K562 (cell line): ENCODE measurements around the gene NOP10. TPM values are rescaled to one million over a fixed set of nuclear protein-coding genes. Genes with fewer than 3 reads are reported as not detected.

Experiments used
- BDP1 ChIP-seq: IDR thresholded peaks from 3 replicates; pipeline ENCODE4 v1.6.1; 2011; ENCODE audit not compliant: insufficient read length, insufficient read depth
- E4F1 ChIP-seq: fragments of 250-450 bp; sonication (Bioruptor Pico); IDR thresholded peaks from 2 replicates; pipeline ENCODE4 v1.5.0; 2021; ENCODE audit warnings: mild to moderate bottlenecking, borderline replicate concordance
- ID3 ChIP-seq, 2 experiments: fragments of 250-450 bp in 1 of 2; fragments of 450-650 bp in 1 of 2; sonication (Bioruptor Pico) in 1 of 2; IDR thresholded peaks; 2 replicates each; pipeline versions ENCODE4 v1.6.1 to v1.8.0; 2016 to 2021; ENCODE audit warnings: mild to moderate bottlenecking in 2 of 2, moderate library complexity in 2 of 2, missing compliant biosample characterization in 1 of 2, missing genetic modification characterization in 1 of 2
- KDM4B ChIP-seq, 2 experiments: fragments of 450-650 bp in 1 of 2; sonication (generic) in 1 of 2; IDR thresholded peaks; 2 replicates each; pipeline ENCODE4 v1.6.1; 2016 to 2017; ENCODE audit warnings: borderline replicate concordance in 2 of 2, antibody characterized with exemption in 1 of 2, low read depth in 1 of 2, mild to moderate bottlenecking in 1 of 2
- L3MBTL2 ChIP-seq: fragments of 450-650 bp; IDR thresholded peaks from 2 replicates; pipeline ENCODE4 v1.6.1; 2016; ENCODE audit warnings: mild to moderate bottlenecking, moderate library complexity
- NR4A1 ChIP-seq, 2 experiments: fragments of 250-450 bp in 1 of 2; fragments of 450-650 bp in 1 of 2; sonication (Bioruptor Pico) in 1 of 2; IDR thresholded peaks; 2 replicates each; pipeline versions ENCODE4 v1.4.0 to v1.6.1; 2016 to 2020; ENCODE audit warnings: mild to moderate bottlenecking in 2 of 2, missing compliant biosample characterization in 1 of 2, missing genetic modification characterization in 1 of 2, moderate library complexity in 1 of 2
- PHB ChIP-seq: fragments of 250-450 bp; sonication (Bioruptor Pico); IDR thresholded peaks from 2 replicates; pipeline ENCODE4 v1.5.0; 2021
- PHF20 ChIP-seq: fragments of 450-650 bp; IDR thresholded peaks from 2 replicates; pipeline ENCODE4 v1.6.1; 2018; ENCODE audit not compliant: partially characterized antibody
- SMAD4 ChIP-seq: fragments of 250-450 bp; sonication (Bioruptor Pico); conservative IDR thresholded peaks from 2 replicates; pipeline ENCODE4 v1.8.0; 2021; ENCODE audit warnings: inconsistent platforms, mild to moderate bottlenecking, moderate library complexity
- SRSF9 ChIP-seq: fragments of 200-400 bp; formaldehyde crosslinking; IDR thresholded peaks from 2 replicates; pipeline ENCODE4 v1.6.1; 2017; ENCODE audit warnings: low read depth, low read length, borderline replicate concordance
- TBP ChIP-seq: optimal IDR thresholded peaks from 2 replicates; pipeline ENCODE3; 2011; ENCODE audit warnings: low read depth, low read length, improper control_type of control experiment
- TFE3 ChIP-seq: fragments of 450-650 bp; formaldehyde crosslinking; IDR thresholded peaks from 2 replicates; pipeline ENCODE4 v1.4.0; 2020; ENCODE audit warnings: mild to moderate bottlenecking, mixed read lengths
- ZBTB2 ChIP-seq: fragments of 450-650 bp; IDR thresholded peaks from 2 replicates; pipeline ENCODE4 v1.6.1; 2016; ENCODE audit warnings: antibody characterized with exemption
- ZNF518B ChIP-seq: fragments of 250-450 bp; sonication (Bioruptor Pico); IDR thresholded peaks from 2 replicates; pipeline ENCODE4 v1.5.0; 2021; ENCODE audit warnings: mild to moderate bottlenecking, moderate library complexity
- polyA plus RNA-seq, 8 experiments: library from polyadenylated mRNA; depleted of rRNA in 4 of 8; stranded (reverse) in 5 of 8; unstranded in 3 of 8; fragments of >200 nt; fragmentation: Nextera tagmentation in 2 of 8; fragmentation: Illumina TruSeq in 1 of 8; extraction: Ambion mirVana in 2 of 8; extraction: Trizol in 1 of 8; gene quantifications; 2 replicates each; pipeline versions ENCODE4 v1.2.1 to v1.2.3, GENCODE V29; 2011 to 2014; ENCODE audit warnings: inconsistent platforms in 1 of 8, missing spikeins in 1 of 8
- total RNA-seq, 7 experiments: library from RNA; depleted of rRNA in 6 of 7; stranded (reverse); fragments of >200 nt in 6 of 7; fragmentation: Illumina TruSeq in 2 of 7; extraction: Trizol in 2 of 7; gene quantifications; 2 replicates each; pipeline versions ENCODE4 v1.2.1 to v1.2.3, GENCODE V29; 2011 to 2021; ENCODE audit warnings: low replicate concordance in 1 of 7

Gene NOP10
- total and polyA plus RNA-seq, 9 of the 15 experiments (the other 6 are each of a cell fraction or from before 2014, with no cell fraction given) = 250 to 1,663 (median 449) TPM

- no peak for TF ChIP-seq TBP
- TF ChIP-seq TFE3 (CRISPR knock-in tag) = no peak
- no peak for TF ChIP-seq PHF20
- no peak for TF ChIP-seq SRSF9
- TF ChIP-seq KDM4B (IDR thresholded peaks at IDR 0.05; ENCODE audit: borderline replicate concordance in 2 of 2, low read depth in 1 of 2) = no peak
- no peak for TF ChIP-seq ZBTB2
- no peak for TF ChIP-seq PHB
- peak; percentile 18; the same call in 1 of the 2 replicates for TF ChIP-seq NR4A1 (CRISPR knock-in tag; IDR thresholded peaks at IDR 0.05)
- peak; percentile 93 for TF ChIP-seq NR4A1 (tag; IDR thresholded peaks at IDR 0.05)
- TF ChIP-seq BDP1 = no peak
- TF ChIP-seq ID3 (CRISPR knock-in tag; IDR thresholded peaks at IDR 0.05) = no peak
- TF ChIP-seq ID3 (tag; IDR thresholded peaks at IDR 0.05) = peak; percentile 95
- TF ChIP-seq L3MBTL2 = no peak
- no peak for TF ChIP-seq ZNF518B (CRISPR knock-in tag)
- no peak for TF ChIP-seq E4F1 (CRISPR knock-in tag)
- TF ChIP-seq SMAD4 (CRISPR knock-in tag) = peak; percentile 62
Observed at GRCh38 chr15:34336231-34336990, 6.5 kb downstream of the NOP10 start (continued).
